ENCODE results near the gene TUBA4A. TPM values are rescaled to one million over a fixed set of nuclear protein-coding genes. Genes with fewer than 3 reads are reported as not detected.

TUBA4A gene
- total and polyA plus RNA-seq, 10 of the 15 experiments (the other 5 are each of a cell fraction or from before 2014, with no cell fraction given) = 58.2 to 325 (median 134) TPM

- TF ChIP-seq TCF12 (IDR thresholded peaks at IDR 0.05; ENCODE audit: low read depth, low read length) (no peak), NR2C1 (IDR thresholded peaks at IDR 0.05) (no peak; the same call in 1 of the 2 replicates), ZBTB4 (CRISPR knock-in tag; IDR thresholded peaks at IDR 0.05) (no peak), CTCF (IDR thresholded peaks at IDR 0.05 in 2 of 3, conservative IDR thresholded peaks at IDR 0.05 in 1 of 3; ENCODE audit: control insufficient read depth in 2 of 3, extremely low read depth in 1 of 3, insufficient read depth in 1 of 3, low read depth in 3 of 3, low read length in 3 of 3) (no peak), REST (IDR thresholded peaks at IDR 0.05; ENCODE audit: low read depth, low read length) (no peak), MTA3 (IDR thresholded peaks at IDR 0.05; ENCODE audit: borderline replicate concordance, low read length) (no peak), TCF7 (IDR thresholded peaks at IDR 0.05; ENCODE audit: borderline replicate concordance) (no peak), ZNF592 (IDR thresholded peaks at IDR 0.05) (0 out of 2 replicates have a peak, but pooled peaks have one; percentile 21), POLR2AphosphoS5 (IDR thresholded peaks at IDR 0.05; ENCODE audit: low read length) (peak; percentile 90), ESRRA (IDR thresholded peaks at IDR 0.05; ENCODE audit: low read length) (0 out of 2 replicates have a peak, but pooled peaks have one; percentile 15), GABPA (IDR thresholded peaks at IDR 0.05; ENCODE audit: low read depth) (no peak), JUNB (IDR thresholded peaks at IDR 0.05) (no peak), HSF1 (IDR thresholded peaks at IDR 0.05; ENCODE audit: low read depth, low read length) (no peak), SREBF2 (IDR thresholded peaks at IDR 0.05; ENCODE audit: low read length) (no peak), SMC3 (IDR thresholded peaks at IDR 0.05; ENCODE audit: borderline replicate concordance, low read length) (no peak)
Measured at GRCh38 chr2:219229305-219230058, 24.2 kb downstream of the TUBA4A start, which contains the start of the genes ANKZF1 and ATG9A (continued).

Data from GM12878 (cell line).